GM19193 (cell line): ENCODE results near the gene LONRF2.

Experiments
- POLR2A ChIP-seq: IDR thresholded peaks from 4 replicates; pipeline ENCODE4 v1.6.1; 2011; ENCODE audit not compliant: insufficient read depth, insufficient read length; ENCODE audit errors: extremely low read depth

Gene LONRF2

GRCh38 chr2:100285011-100285410, 37.3 kb downstream of the LONRF2 start:
- no peak for TF ChIP-seq POLR2A

GRCh38 chr2:100283724-100284501, 38.4 kb downstream of the LONRF2 start:
- TF ChIP-seq POLR2A, result no peak

GRCh38 chr2:100281521-100282438, 40.5 kb downstream of the LONRF2 start:
- TF ChIP-seq POLR2A, result no peak

- TF ChIP-seq POLR2A, result no peak
Observed at GRCh38 chr2:100279586-100280534, 42.4 kb downstream of the LONRF2 start.

GRCh38 chr2:100278986-100279385, 43.3 kb downstream of the LONRF2 start:
- no peak for TF ChIP-seq POLR2A

GRCh38 chr2:100278501-100278900, 43.8 kb downstream of the LONRF2 start:
- TF ChIP-seq POLR2A, result no peak

- TF ChIP-seq POLR2A, result no peak
Observed at GRCh38 chr2:100277540-100278207, 44.6 kb downstream of the LONRF2 start.

GRCh38 chr2:100276716-100277115, 45.6 kb downstream of the LONRF2 start:
- no peak for TF ChIP-seq POLR2A

- TF ChIP-seq POLR2A, result no peak
Observed at GRCh38 chr2:100275200-100275589, 47.1 kb downstream of the LONRF2 start.

GRCh38 chr2:100274566-100275199, 47.6 kb downstream of the LONRF2 start:
- TF ChIP-seq POLR2A, result no peak

- no peak for TF ChIP-seq POLR2A
Observed at GRCh38 chr2:100274076-100274475, 48.2 kb downstream of the LONRF2 start.

GRCh38 chr2:100273387-100273786, 48.9 kb downstream of the LONRF2 start:
- no peak for TF ChIP-seq POLR2A

GRCh38 chr2:100272841-100273329, 49.4 kb downstream of the LONRF2 start:
- TF ChIP-seq POLR2A, result no peak
